Measurements from ENCODE around the gene GRHPR. TPM values are rescaled to one million over a fixed set of nuclear protein-coding genes. Genes with fewer than 3 reads are reported as not detected.

The GRHPR gene
- total RNA-seq, 1 donor from 2014 or later: 64.8 TPM

- Histone ChIP-seq H3K27me3 (ENCODE audit: low read depth) (no peaks in the 10 kb centered on the region), H3K9me3 (no peaks in the 10 kb centered on the region), H3K4me1 (peaks cover 12% of the 10 kb centered on the region), H3K4me3 (no peak overlapping the region), H3K36me3 (no peaks in the 10 kb centered on the region), H3K27ac (no peak overlapping the region)
- ATAC-seq: no peak
- intact Hi-C loops (cut with DNase I): no loop called here
- DNase-seq: no peak
- TF ChIP-seq CTCF (IDR thresholded peaks at IDR 0.05): no peak
Measured at GRCh38 chr9:37413311-37413710, 9.2 kb upstream of the GRHPR start.

- Histone ChIP-seq H3K36me3 (no peaks in the 10 kb centered on the region), H3K27me3 (ENCODE audit: low read depth) (no peaks in the 10 kb centered on the region), H3K4me3 (no peak overlapping the region), H3K9me3 (no peaks in the 10 kb centered on the region), H3K4me1 (peaks cover 12% of the 10 kb centered on the region), H3K27ac (peak overlapping the region; percentile 33)
- no peak for TF ChIP-seq CTCF (IDR thresholded peaks at IDR 0.05)
- ATAC-seq: peak in 1 of 2 donors; percentile 2
- no peak for DNase-seq
- intact Hi-C loops (cut with DNase I): no loop called here
Measured at GRCh38 chr9:37414503-37414943, 8.0 kb upstream of the GRHPR start.

- intact Hi-C loops (cut with DNase I): no loop called here
- Histone ChIP-seq H3K4me3 (no peak overlapping the region), H3K36me3 (no peaks in the 10 kb centered on the region), H3K4me1 (peaks cover 12% of the 10 kb centered on the region), H3K27me3 (ENCODE audit: low read depth) (no peaks in the 10 kb centered on the region), H3K9me3 (no peaks in the 10 kb centered on the region), H3K27ac (peak overlapping the region; percentile 33)
- DNase-seq: peak; percentile 70
- peak; percentile 83 to 84 for ATAC-seq
- TF ChIP-seq CTCF (IDR thresholded peaks at IDR 0.05): peak; percentile 84
Measured at GRCh38 chr9:37415011-37415719, 7.3 kb upstream of the GRHPR start.

- DNase-seq: no peak
- H3K36me3 ChIP-seq: no peaks in the 10 kb centered on the region
- ATAC-seq: no peak
- intact Hi-C loops (cut with DNase I): no loop called here
- no peaks in the 10 kb centered on the region for H3K27me3 ChIP-seq (ENCODE audit: low read depth)
- H3K27ac ChIP-seq: no peak overlapping the region
- H3K4me1 ChIP-seq: peaks cover 18% of the 10 kb centered on the region
- no peaks in the 10 kb centered on the region for H3K9me3 ChIP-seq
- no peak overlapping the region for H3K4me3 ChIP-seq
- no peak for TF ChIP-seq CTCF (IDR thresholded peaks at IDR 0.05)
Measured at GRCh38 chr9:37417252-37417803, 5.2 kb upstream of the GRHPR start.

GRCh38 chr9:37417857-37418618 lies 4.5 kb upstream of the GRHPR start:
- no peak for TF ChIP-seq CTCF (IDR thresholded peaks at IDR 0.05)
- Histone ChIP-seq H3K27ac (no peak overlapping the region), H3K4me3 (no peak overlapping the region), H3K27me3 (ENCODE audit: low read depth) (no peaks in the 10 kb centered on the region), H3K36me3 (no peaks in the 10 kb centered on the region), H3K9me3 (no peaks in the 10 kb centered on the region), H3K4me1 (peaks cover 18% of the 10 kb centered on the region)
- no peak for ATAC-seq
- no peak for DNase-seq
- intact Hi-C loops (cut with DNase I): no loop called here

Data from lower lobe of right lung (tissue), 2 donors.